GM21526 (cell line): Measurements from ENCODE around the gene DPF3.

ENCODE experiments used
- ATAC-seq: cut with Tn5 transposase; IDR thresholded peaks from one replicate; pipeline ENCODE4 v1.9.1; 2021; ENCODE audit warnings: moderate library complexity; ENCODE audit not compliant: unreplicated experiment, low FRiP score

Gene DPF3

DNA sequence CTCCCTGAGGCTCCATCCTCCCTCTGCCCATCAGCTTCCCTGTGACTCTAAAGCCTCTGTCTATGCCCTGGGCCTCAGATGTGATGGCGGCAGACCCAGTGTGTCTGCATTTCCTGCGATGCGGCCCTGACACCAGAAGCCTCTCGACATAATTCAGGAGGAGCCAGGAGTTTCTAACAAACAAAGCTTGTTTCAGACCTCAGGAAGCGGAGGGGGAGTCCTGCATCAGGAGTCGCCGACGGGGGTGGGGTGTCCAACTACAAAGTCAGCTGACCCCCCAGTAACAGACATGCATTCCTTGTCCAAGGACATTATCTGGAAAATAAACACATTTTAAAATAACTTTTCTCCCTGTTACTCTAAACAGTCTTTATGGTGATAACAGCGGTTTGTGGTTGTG is 167.5 kb downstream of the DPF3 start:
- ATAC-seq = no peak

DNA sequence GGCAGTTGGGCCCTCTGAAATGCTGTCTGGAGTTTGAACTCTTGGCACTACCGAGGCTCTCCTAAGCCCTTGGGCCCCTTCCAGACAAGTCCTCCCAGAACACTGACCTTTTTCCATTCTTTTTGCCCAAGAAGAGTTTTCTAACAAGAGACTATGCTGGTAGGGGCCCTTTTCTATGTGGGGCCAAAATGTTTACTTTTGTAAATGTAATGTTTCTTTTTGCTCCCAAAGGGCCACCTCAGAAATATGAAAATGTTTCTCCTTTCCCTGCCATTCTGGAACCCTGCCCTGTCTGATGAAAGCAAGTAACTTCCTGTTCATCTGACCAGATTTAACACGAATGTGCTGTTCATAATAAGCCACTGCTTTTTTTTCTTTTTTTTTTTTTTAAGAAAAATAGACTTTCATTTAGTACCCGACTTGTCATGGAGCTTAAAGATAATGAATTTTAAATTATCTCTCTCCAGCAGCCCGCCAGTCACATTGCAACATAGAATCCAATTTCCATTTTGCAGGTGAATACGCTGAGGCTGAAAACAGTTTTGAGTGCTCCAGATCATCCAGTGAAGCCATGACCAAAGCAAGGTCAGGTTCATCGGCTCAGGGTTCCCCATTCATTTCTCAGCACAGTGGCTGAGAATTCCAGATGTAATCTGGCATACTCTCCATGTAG is 169.9 kb downstream of the DPF3 start:
- ATAC-seq = no peak

DNA sequence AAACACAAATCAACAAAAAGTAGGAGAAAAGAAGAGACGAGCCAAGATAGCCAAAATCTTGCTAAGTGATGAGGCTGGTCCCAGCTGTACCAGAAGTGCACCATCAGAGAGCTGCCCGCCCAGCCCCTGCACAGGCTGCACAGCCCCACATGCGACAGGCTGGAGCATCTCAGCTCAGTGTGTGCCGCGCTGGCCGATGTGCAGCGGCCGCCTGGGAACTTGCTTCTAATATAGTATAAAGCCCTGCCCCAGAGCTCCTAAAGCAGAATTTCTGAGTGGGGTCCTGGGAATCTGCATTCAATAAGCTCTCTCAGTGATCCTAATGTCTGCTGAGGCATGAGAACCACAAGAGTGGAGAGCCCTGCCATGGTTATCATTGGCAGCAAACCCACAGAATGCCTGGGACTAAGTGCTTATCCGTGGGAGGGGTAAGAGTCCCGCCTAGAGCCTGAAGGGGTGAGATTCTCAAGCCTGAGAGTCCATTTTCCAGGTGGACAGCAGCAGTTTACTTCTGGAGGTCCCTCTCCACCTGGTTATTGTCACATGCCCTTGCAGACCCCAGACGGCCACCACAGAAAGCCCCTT is 171.6 kb downstream of the DPF3 start:
- ATAC-seq = no peak

DNA sequence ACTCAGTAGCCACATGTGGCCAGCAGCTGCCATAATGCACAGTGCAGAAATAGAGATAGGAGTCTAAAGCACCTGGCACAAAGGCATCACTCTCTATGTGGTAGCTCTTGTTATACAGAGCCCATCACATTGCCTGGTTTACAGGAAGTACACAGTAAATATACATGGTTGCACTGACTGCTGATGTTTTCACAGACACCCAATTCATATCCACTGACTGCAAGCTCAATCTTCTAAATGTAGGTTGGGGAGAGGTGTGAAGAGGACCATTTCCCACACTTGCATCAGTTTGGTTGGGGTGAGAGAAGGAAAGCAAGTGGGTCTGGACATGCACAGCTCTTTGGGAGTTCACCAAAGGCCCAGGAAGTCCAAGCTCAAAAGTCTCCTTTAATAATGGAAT is 172.8 kb downstream of the DPF3 start:
- ATAC-seq = no peak

DNA sequence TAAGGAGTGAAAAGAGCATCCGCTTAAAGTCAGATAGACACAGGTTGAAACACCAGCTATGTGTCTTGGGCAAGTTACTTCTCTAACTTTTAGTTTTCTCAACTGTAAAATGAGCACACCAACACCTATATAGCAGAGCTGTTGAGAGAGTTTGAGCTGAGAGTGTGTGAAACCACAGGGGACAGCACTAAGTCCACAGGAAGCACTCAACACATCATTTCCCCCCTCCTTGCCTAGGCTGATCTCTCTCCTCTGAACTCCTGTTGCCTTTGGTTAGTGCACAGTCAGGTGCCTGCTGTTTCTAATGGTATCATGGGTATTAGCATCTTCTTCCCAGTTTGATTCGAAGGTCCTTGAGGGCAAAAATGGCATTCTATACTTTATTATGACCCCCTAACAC is 176.7 kb downstream of the DPF3 start:
- ATAC-seq = no peak

DNA sequence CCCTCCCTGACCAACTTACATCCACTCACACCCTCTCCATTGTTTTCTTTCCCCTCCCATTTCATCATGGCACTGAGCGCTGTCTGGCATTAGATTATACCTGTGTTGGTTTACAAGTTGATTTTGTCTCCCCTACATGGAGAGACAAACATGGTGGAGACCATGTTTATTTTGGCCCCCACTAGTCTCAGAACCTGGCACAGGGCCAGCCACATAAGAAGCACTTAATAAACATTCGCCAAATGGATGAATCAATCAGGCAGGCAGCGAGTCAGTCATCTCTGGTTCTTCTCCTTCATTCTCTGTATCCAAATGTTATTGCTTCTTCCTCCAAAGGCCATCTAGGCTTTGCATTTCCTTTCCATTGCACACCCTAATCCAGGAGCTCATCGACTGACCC is 177.4 kb downstream of the DPF3 start:
- ATAC-seq = no peak

DNA sequence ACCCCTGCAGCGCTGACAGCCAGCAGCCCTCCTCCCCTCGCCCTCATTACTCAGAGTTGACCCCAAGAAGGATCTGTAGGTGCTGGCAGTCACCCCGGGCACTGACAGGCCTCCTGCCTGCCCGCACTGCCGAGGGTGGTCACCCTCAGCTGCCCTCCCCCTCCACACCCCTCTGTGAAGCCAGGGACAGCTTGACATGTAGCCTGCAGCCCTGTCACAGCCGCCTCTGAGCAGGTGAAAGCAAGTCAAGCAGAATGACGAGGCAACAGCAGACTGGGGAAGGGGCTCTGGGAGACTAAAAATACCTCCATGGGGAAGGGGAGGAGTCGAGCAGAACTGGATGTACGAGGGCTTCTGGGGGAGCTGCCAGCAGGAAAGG is 178.1 kb downstream of the DPF3 start:
- ATAC-seq = no peak

DNA sequence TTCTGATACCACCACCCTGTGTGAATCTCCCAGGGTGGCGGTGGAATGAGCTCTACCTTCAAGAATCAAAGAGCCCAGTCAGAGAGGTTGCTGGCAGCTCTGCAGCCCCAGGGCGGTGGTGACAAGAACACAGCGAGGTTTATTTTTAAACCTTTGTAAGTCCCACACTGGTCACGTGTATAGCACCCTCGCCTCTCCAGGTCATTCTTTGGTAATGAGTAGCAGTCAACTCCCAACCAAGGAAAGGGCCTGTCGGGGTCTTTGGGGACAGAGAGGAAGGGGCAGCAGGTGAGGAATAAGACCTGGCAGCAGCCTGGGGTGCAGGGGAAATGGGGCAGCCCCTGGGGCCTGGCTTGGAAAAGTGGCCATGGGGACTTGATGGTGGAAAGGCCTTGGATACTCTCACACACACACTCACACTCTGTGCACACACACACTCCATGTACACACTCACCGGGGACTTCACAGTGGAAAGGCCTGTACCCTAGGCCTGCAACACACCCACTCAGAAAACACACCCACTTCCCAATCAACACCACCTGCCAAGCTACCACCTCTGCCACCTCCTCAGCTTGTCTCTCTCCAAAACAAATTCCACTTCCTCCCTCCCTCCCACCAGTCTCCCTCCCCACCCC is 178.6 kb downstream of the DPF3 start:
- ATAC-seq = no peak

DNA sequence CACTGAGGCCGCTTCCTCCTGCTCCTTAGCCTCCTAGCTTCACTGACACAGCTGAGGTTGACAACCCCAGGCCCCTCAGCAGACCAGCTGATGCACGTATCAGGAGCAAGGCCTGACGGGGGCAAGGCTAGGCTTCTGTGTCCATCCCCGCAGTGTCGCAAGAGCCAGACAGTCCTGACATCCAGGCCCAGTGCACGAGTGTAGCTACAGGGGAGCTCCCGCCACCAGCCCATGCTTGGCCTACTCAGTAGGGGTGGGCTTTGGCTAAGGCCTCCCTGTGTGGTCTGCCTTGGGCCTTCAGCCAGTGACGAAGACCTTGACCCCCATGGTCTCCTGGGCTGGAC is 179.1 kb downstream of the DPF3 start:
- ATAC-seq = no peak

DNA sequence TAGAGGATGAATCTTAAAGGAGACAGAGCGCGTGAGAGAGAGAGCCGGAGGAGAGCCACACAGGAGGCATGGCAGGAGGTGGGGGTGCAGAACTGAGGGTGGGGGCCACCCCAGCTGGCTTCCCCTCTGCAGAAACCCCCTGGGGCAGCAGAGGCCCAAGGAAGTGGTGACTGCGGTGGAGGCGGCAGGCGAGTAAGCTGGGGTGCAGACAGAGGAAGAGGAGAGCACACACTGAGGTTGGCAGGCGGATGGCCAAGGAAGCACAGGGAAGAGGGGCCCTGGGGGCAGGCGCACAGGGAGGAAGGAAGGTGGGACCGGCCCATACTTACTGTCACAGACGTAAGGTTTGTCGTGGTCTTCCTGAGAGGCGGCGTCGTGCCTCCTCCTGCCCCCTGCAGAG is 179.8 kb downstream of the DPF3 start:
- no peak for ATAC-seq

DNA sequence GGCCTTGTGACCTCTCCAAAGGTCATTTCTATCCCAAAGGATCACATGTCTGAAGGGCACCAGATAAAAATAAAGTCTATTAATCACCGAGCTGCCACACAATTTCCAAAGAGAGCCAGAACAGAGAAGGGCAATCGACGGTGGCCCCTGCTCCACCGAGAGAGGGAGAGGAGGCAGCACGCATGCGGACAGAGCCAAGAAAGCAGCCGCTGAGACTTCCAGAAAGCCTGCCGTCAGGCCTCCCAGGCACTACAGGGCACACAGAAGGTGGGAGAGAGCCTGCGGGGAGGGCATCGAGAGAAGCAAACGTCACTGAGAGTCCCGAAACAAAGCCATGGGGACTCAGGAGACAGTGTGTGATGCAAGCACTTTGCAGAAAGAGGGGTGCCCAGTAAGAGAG is 182.0 kb downstream of the DPF3 start:
- ATAC-seq = no peak

DNA sequence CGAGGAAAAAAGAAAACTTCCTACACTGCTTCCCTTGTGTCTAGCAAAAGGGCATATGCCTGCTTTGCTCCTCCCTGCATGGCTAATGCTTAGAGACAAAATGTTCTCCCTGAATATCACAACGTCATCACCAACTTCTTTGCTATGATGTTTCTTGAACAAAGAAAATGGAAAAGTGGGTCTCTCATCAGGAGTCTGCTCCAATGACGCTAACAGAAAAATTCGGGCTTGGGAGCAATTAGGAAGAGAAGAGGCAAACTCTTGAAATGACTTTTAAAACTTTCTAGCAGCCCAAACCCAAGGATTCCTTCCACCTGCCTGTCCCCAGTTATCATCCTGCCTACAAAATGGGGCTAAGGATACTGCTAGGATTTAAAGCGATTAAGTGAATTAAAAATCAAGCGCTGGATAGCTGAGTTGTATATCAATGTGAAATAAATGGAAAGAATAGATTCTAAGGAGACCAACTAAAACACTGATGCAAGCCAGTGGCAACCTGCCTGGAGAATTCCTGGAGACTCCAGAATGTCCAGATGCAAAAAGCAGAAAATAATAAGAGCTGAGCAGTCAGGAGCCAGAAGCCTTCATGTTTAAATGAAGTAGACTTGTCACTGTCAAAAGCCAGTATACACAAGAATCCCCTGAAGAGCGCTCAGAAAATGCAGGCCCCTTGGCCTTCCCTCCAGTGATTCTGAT is 183.8 kb downstream of the DPF3 start:
- no peak for ATAC-seq

DNA sequence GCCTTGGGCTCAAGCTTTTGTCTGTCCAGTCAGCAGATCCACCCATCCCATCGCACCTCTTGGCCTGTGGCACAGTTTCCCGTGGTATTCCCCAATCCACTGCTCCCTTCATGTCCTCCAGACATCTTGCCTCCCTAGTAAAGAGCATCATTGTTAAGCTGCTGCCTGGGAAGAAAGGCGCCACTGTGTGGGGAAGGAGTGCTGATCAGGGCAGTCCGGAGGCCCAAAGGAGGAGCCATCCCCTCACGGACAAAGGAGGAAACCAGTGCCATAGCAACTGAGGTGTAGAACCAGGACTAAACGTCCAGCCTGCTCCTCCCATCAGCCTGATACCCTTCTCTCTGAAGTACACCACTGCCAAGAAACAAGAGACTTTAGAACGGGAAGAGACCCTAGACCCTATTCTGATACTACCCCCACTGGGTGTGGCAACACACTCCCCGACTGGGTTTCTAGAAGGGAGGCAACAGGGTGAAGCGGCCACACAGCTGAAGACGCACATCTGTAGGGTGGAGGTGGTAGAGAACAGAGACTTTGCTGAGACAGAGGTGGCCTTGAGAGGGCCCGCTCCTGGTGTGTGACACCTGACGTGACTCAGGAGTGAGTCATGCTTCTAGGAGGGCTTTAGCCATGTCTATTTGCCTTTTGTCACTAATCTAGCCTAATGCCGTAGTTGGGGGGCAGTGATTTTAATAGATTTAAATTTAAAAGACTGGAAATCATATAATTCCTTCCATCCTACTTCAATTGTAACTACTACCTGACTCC is 185.0 kb downstream of the DPF3 start:
- no peak for ATAC-seq

DNA sequence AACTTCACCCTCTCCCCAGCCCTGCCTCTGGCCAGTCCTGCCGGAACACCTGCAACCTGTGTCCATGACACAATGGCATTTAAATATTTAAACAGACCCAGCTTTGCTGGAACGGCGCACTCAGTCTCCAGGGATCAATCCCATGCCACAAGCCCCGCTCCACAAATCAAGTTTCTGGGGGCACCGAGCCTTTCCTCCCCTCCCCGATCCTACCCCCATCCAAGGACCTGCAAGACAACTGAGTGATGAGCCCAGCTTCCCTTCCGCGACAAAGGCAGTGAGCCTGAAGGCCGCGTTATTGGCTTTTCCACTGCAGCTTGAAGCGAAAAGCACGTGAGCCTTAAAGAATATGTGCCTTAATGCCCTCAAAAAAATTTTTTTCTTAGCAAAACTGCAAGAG is 185.7 kb downstream of the DPF3 start:
- ATAC-seq = no peak

DNA sequence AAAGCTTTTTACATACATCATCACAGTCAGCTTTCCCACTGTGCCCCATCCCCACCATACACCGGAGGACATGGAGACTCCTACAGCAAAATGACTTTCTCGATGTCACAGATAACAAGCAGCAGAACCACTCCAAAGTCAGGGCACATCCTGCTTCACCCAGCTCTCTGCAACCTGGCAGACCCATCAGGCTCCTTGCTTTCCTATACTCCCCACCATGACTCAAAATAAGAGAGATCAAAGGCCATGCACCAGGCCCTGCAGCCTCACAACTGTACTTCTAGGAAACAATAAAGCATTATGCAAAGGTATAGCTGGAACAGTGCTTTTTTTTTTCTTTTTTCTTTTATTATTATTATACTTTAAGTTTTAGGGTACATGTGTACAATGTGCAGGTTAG is 187.4 kb downstream of the DPF3 start:
- ATAC-seq = no peak

DNA sequence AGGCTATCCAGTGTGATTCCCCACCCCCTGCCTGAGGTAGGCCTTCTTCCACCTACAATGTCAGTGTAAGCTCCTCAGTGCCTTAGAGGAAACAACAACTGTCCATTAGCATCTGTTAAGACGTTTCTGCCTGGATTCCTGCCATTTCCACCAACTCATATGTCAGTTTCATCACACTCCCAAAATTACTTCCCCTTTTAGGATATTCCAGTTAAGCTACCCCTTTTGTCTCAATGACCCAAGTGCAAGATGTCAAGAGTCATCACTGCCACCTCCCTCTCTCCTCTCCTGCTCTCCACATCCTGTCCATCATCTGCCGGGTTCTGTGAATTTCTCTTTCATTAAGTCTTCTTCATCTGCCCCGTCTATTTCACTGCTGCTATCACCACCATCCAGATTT is 189.4 kb downstream of the DPF3 start:
- ATAC-seq = no peak

DNA sequence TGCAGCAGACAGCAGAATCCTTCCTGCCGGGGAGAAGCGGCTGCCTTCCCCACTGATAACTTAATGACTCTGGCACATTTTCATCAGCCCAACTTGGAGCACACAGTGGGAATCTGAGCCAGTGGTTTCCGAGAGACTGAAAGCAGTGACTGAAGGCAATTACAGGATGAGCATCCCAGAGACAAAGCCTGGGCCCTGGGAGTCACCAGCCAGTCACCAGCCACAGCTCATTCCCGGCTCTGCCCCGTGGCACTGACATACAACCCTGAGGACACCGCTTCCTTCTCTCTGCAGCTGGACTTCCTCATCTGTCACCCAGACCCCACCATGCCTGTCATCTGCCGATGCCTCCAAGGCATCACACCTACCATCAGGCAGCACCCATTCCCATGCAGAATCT is 192.3 kb downstream of the DPF3 start:
- ATAC-seq = no peak

DNA sequence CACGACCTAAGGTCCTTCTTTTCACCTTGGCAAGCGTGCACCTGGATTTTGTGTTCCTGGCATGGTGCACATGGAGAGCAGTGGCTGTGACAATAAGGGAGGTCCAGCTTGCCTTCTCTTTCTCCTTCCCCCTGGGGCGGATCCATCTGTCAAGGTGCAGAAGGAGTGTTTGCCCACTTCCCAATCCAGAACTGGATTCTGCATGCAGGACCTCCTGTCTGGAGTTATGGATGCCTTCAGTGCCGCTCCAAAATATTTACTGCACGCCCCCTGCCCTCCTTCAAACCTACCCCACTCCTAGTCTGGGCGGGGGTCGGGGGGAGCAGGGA is 192.7 kb downstream of the DPF3 start:
- no peak for ATAC-seq

DNA sequence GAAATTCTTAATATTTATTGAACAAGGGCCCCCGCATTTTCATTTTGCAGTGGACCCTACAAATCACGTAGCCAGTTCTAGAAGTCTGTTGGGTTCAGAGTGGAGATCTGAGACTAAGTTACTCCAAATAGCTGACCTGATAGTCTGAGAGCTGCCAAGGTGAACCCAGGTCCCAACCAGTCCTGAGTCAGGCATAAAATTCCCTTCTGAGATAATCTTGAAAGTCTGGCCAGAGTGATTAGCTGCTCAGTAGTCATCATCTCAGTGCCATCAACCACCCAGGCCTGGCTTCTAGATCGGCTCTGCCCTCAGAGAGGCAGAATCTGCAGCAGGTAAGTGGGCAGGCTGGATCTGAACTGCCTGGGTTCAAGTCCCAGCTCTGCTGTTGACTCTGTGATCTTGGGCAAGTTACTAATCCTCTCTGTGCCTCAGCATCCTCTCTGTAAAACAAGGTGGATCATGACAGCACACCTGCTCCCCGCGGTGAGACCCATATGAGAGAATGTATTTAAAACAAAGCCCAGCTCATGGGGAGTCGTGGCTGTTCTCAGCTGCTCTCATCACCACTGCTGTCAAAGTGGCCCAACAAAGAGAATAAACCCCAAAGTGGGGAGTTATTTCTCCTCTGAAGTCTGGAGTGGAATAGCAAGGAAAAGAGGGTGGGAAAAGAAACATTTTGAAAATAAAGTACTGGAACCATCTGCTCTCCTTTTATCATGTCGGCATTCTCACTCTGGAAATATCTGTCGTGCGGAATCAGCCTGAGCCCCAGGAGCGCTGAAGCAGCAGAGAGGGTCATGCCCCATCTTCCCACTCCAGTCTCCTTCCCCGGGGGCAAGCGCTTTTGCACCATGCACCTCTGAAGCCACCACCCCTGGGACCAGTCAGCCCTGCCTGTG is 193.3 kb downstream of the DPF3 start:
- no peak for ATAC-seq

DNA sequence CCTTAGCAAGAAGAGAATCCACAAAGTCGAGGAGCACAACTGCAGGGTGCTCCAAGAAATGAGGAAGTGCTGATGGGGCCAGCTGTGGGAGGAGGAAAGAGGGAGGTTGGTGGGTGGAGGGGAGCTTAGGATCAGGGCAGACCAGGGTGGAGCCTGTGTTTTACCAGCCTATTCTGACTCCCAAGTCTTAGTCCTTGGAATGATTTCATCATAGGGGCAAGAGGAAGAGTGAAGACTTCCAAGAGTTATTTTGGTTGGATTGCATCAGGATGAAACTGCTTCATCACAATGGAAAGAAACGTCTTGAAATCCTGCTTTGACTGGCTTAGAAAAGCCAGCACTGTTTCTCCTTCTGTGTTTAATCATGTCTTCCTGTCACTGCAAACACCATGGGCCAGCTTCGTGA is 194.0 kb downstream of the DPF3 start:
- ATAC-seq = no peak
